Neural progenitor cell (in vitro differentiated cells): ENCODE results near the gene RAD51B. TPM values are rescaled to one million over a fixed set of nuclear protein-coding genes. Genes with fewer than 3 reads are reported as not detected.

Experiments used
- DNase-seq: peaks from one replicate; pipeline ENCODE4 v3.0.0-alpha.2; 2016; ENCODE audit warnings: low spot score
- H2AFZ ChIP-seq: fragments of 200-600 bp; sonication (generic); replicated peaks from 2 replicates; pipeline ENCODE4 v1.6.1; 2016; ENCODE audit warnings: antibody characterized with exemption
- H3F3A ChIP-seq: fragments of 200-600 bp; sonication (generic); 2 replicates; pipeline ENCODE4 v1.6.1; 2016; ENCODE audit warnings: antibody characterized with exemption, low read depth
- H3K27ac ChIP-seq: fragments of 200-600 bp; sonication (generic); 2 replicates; pipeline ENCODE4 v1.5.1; 2016; ENCODE audit warnings: mild to moderate bottlenecking
- H3K27me3 ChIP-seq: fragments of 200-600 bp; sonication (generic); 2 replicates; pipeline ENCODE4 v1.6.1; 2016; ENCODE audit warnings: mild to moderate bottlenecking, moderate library complexity
- H3K36me3 ChIP-seq: fragments of 200-600 bp; sonication (generic); 2 replicates; pipeline ENCODE4 v1.5.1; 2016
- H3K4me1 ChIP-seq: fragments of 200-600 bp; sonication (generic); 2 replicates; pipeline ENCODE4 v1.6.1; 2016; ENCODE audit warnings: mixed run types
- H3K4me2 ChIP-seq: fragments of 200-600 bp; sonication (generic); 2 replicates; pipeline ENCODE4 v1.6.1; 2016
- H3K4me3 ChIP-seq: fragments of 200-600 bp; sonication (generic); 2 replicates; pipeline ENCODE4 v1.5.1; 2016
- H3K79me2 ChIP-seq: fragments of 200-600 bp; sonication (generic); 2 replicates; pipeline ENCODE4 v1.6.1; 2016; ENCODE audit warnings: low read depth
- H3K9ac ChIP-seq: fragments of 200-600 bp; sonication (generic); 2 replicates; pipeline ENCODE4 v1.6.1; 2016
- H3K9me3 ChIP-seq: fragments of 200-600 bp; sonication (generic); 2 replicates; pipeline ENCODE4 v1.5.1; 2016; ENCODE audit warnings: low read depth
- H4K20me1 ChIP-seq: fragments of 200-600 bp; sonication (generic); 2 replicates; pipeline ENCODE4 v1.6.1; 2016; ENCODE audit warnings: low read depth
- H3K27ac Mint-ChIP-seq: 3 replicates; pipeline ENCODE4 v1.8.0; 2021; ENCODE audit warnings: mixed read lengths
- H3K27me3 Mint-ChIP-seq: 2 replicates; pipeline ENCODE4 v1.8.0; 2022; ENCODE audit warnings: low read depth, mild to moderate bottlenecking, inconsistent platforms, moderate library complexity, mixed read lengths; ENCODE audit not compliant: insufficient read depth
- H3K36me3 Mint-ChIP-seq: 3 replicates; pipeline ENCODE4 v1.8.0; 2021; ENCODE audit warnings: mixed read lengths
- H3K4me1 Mint-ChIP-seq: 3 replicates; pipeline ENCODE4 v1.8.0; 2021; ENCODE audit warnings: mixed read lengths
- H3K4me3 Mint-ChIP-seq: 3 replicates; pipeline ENCODE4 v1.8.0; 2021; ENCODE audit warnings: mild to moderate bottlenecking, moderate library complexity, mixed read lengths
- H3K9me3 Mint-ChIP-seq: 3 replicates; pipeline ENCODE4 v1.8.0; 2020; ENCODE audit warnings: mixed read lengths
- EZH2 ChIP-seq: fragments of 200-600 bp; sonication (generic); IDR thresholded peaks from 2 replicates; pipeline ENCODE4 v1.6.1; 2017; ENCODE audit warnings: antibody characterized with exemption, mild to moderate bottlenecking, moderate library complexity
- EZH2phosphoT487 ChIP-seq: fragments of 200-600 bp; sonication (generic); IDR thresholded peaks from 2 replicates; pipeline ENCODE4 v1.6.1; 2017; ENCODE audit warnings: antibody characterized with exemption
- total RNA-seq: library from RNA; depleted of rRNA; stranded (reverse); fragments of >200 nt; gene quantifications from 2 replicates; pipeline ENCODE4 v1.2.3, GENCODE V29; 2015; ENCODE audit warnings: low replicate concordance
- TF ChIP-seq, protein P1 (sequence below): fragments of 200-600 bp; sonication (generic); IDR thresholded peaks from 2 replicates; pipeline ENCODE4 v1.5.1; 2017; ENCODE audit warnings: antibody characterized with exemption, mild to moderate bottlenecking

Gene RAD51B
- total RNA-seq, 1 donor from 2014 or later: 50.5 TPM

- H3K79me2 ChIP-seq: no peaks in the 10 kb centered on the region
- H3K9ac ChIP-seq: no peak overlapping the region
- H3K9me3 ChIP-seq: no peaks in the 10 kb centered on the region
- no peaks in the 10 kb centered on the region for H3K36me3 ChIP-seq
- peaks cover 63% of the 10 kb centered on the region for H3K4me1 Mint-ChIP-seq
- H3F3A ChIP-seq: peaks cover 44% of the 10 kb centered on the region
- peaks cover 7% of the 10 kb centered on the region for H3K9me3 Mint-ChIP-seq
- H3K36me3 Mint-ChIP-seq: peaks cover 4% of the 10 kb centered on the region
- no peak for DNase-seq
- no peak overlapping the region for H2AFZ ChIP-seq
- no peaks in the 10 kb centered on the region for H4K20me1 ChIP-seq
- H3K4me2 ChIP-seq: no peak overlapping the region
- no peak overlapping the region for H3K27ac ChIP-seq
- H3K27me3 ChIP-seq: no peaks in the 10 kb centered on the region
- H3K4me1 ChIP-seq: peaks cover 53% of the 10 kb centered on the region
- H3K4me3 ChIP-seq: no peak overlapping the region
- H3K27me3 Mint-ChIP-seq: no peaks in the 10 kb centered on the region
- TF ChIP-seq EZH2phosphoT487: no peak
- TF ChIP-seq, protein P1, sequence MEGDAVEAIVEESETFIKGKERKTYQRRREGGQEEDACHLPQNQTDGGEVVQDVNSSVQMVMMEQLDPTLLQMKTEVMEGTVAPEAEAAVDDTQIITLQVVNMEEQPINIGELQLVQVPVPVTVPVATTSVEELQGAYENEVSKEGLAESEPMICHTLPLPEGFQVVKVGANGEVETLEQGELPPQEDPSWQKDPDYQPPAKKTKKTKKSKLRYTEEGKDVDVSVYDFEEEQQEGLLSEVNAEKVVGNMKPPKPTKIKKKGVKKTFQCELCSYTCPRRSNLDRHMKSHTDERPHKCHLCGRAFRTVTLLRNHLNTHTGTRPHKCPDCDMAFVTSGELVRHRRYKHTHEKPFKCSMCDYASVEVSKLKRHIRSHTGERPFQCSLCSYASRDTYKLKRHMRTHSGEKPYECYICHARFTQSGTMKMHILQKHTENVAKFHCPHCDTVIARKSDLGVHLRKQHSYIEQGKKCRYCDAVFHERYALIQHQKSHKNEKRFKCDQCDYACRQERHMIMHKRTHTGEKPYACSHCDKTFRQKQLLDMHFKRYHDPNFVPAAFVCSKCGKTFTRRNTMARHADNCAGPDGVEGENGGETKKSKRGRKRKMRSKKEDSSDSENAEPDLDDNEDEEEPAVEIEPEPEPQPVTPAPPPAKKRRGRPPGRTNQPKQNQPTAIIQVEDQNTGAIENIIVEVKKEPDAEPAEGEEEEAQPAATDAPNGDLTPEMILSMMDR: no peak
- no peak overlapping the region for H3K4me3 Mint-ChIP-seq
- peak overlapping the region; percentile 25 for H3K27ac Mint-ChIP-seq
These were observed 541.7 kb downstream of the RAD51B start for GRCh38 chr14:68361231-68361630.

DNA sequence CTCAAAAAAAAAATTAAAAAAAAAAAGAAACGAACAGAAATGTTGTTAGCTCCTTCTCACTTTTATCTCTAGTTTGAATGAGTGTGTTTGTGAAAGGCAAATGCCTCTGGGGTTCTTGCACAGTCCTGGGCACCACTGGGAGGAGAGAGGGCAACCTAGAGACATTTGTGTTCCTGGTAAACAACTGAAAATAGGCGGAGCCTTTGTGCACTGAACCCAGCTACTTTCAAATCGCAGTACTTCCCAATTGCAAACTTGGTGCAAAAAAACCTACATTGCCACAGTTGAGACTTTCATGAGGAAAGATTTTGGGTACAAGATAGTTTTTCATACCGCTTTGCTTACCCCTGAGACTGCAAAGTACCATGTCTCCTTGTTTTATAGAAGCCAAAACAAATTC, 543.3 kb downstream of the RAD51B start:
- no peak overlapping the region for H3K27ac ChIP-seq
- H4K20me1 ChIP-seq: no peaks in the 10 kb centered on the region
- Mint-ChIP-seq H3K27me3 (no peaks in the 10 kb centered on the region), H3K27ac (peak overlapping the region; percentile 98), H3K9me3 (no peaks in the 10 kb centered on the region), H3K4me3 (no peak overlapping the region), H3K4me1 (peaks cover 78% of the 10 kb centered on the region), H3K36me3 (no peaks in the 10 kb centered on the region)
- peaks cover 67% of the 10 kb centered on the region for H3K4me1 ChIP-seq
- H3K36me3 ChIP-seq: no peaks in the 10 kb centered on the region
- no peak overlapping the region for H2AFZ ChIP-seq
- no peak overlapping the region for H3K4me3 ChIP-seq
- TF ChIP-seq EZH2: no peak
- TF ChIP-seq, protein P1: no peak
- no peaks in the 10 kb centered on the region for H3K27me3 ChIP-seq
- no peak overlapping the region for H3K9ac ChIP-seq
- H3K9me3 ChIP-seq: no peaks in the 10 kb centered on the region
- H3K79me2 ChIP-seq: no peaks in the 10 kb centered on the region
- DNase-seq: no peak
- peak overlapping the region; percentile 86 for H3K4me2 ChIP-seq
- peaks cover 51% of the 10 kb centered on the region for H3F3A ChIP-seq

GRCh38 chr14:68363466-68363842, 543.9 kb downstream of the RAD51B start:
- Histone ChIP-seq H2AFZ (no peak overlapping the region), H3K4me3 (peak overlapping the region; percentile 43), H3K9ac (no peak overlapping the region), H3F3A (peaks cover 51% of the 10 kb centered on the region), H3K36me3 (no peaks in the 10 kb centered on the region), H3K4me1 (peaks cover 64% of the 10 kb centered on the region), H4K20me1 (no peaks in the 10 kb centered on the region), H3K9me3 (no peaks in the 10 kb centered on the region), H3K27ac (peak overlapping the region; percentile 98), H3K27me3 (no peaks in the 10 kb centered on the region), H3K79me2 (no peaks in the 10 kb centered on the region), H3K4me2 (peak overlapping the region; percentile 86)
- no peak for TF ChIP-seq EZH2
- TF ChIP-seq, protein P1: peak; percentile 46
- TF ChIP-seq EZH2phosphoT487: no peak
- no peaks in the 10 kb centered on the region for H3K27me3 Mint-ChIP-seq
- peaks cover 81% of the 10 kb centered on the region for H3K4me1 Mint-ChIP-seq
- H3K36me3 Mint-ChIP-seq: no peaks in the 10 kb centered on the region
- DNase-seq: peak; percentile 59
- peak overlapping the region; percentile 82 for H3K4me3 Mint-ChIP-seq
- no peaks in the 10 kb centered on the region for H3K9me3 Mint-ChIP-seq
- H3K27ac Mint-ChIP-seq: peak overlapping the region; percentile 100
